ENCODE results near the gene DUOX2. TPM values are rescaled to one million over a fixed set of nuclear protein-coding genes. Genes with fewer than 3 reads are reported as not detected.
"Not testable (repeated sequence)": the region's sequence is repeated elsewhere in the genome, so short reads cannot be mapped to it uniquely, and the experiment has no call there.

Gene DUOX2
- total and polyA plus RNA-seq, 2 of the 8 experiments (the other 6 are each of a cell fraction or from before 2014, with no cell fraction given), result 0.08 TPM; not detected in 1

- TF ChIP-seq HDAC2 (IDR thresholded peaks at IDR 0.05; ENCODE audit: borderline replicate concordance in 1 of 2, low read depth in 2 of 2, low read length in 2 of 2), result no peak
- TF ChIP-seq KDM4A (IDR thresholded peaks at IDR 0.05; ENCODE audit: low read depth, low read length, severe bottlenecking), result no peak
- TF ChIP-seq TAF7 (optimal IDR thresholded peaks at IDR 0.05; ENCODE audit: borderline replicate concordance, low read depth, low read length), result no peak
- no peak for TF ChIP-seq RAD21 (IDR thresholded peaks at IDR 0.05 in 1 of 2, conservative IDR thresholded peaks at IDR 0.05 in 1 of 2; ENCODE audit: low read depth in 2 of 2, low read length in 2 of 2)
- TF ChIP-seq TEAD4 (IDR thresholded peaks at IDR 0.05; ENCODE audit: low read depth, low read length), result no peak
- no peak for TF ChIP-seq RNF2 (IDR thresholded peaks at IDR 0.05; ENCODE audit: borderline replicate concordance, low read depth, low read length, missing control alignments, poor library complexity, severe bottlenecking)
- no peak for TF ChIP-seq SIN3A (conservative IDR thresholded peaks at IDR 0.05 in 1 of 2, IDR thresholded peaks at IDR 0.05 in 1 of 2; ENCODE audit: low read depth in 1 of 2, low read length in 2 of 2)
These were observed 65.0 kb downstream of the DUOX2 start (continued) for GRCh38 chr15:45048794-45049631.

- H2BK20ac ChIP-seq (ENCODE audit: low read length); FAIRE-seq; H3K27ac ChIP-seq (ENCODE audit: low read depth, low read length); H3K79me2 ChIP-seq (ENCODE audit: control insufficient read depth in 1 of 2, insufficient read depth in 2 of 2, low read length in 2 of 2); H3K4ac ChIP-seq (replicated peaks; ENCODE audit: insufficient read length, low read depth, low read length); H4K8ac ChIP-seq (ENCODE audit: extremely low read depth, insufficient read depth, low read length); H2BK15ac ChIP-seq (ENCODE audit: low read length); H3K4me2 ChIP-seq (ENCODE audit: insufficient read depth in 1 of 2, low read depth in 2 of 2, low read length in 2 of 2); H3K23ac ChIP-seq (ENCODE audit: insufficient read length); H3K4me1 ChIP-seq (replicated peaks in 1 of 4; ENCODE audit: control insufficient read depth in 3 of 4, insufficient read depth in 4 of 4, low read length in 3 of 4); H2BK120ac ChIP-seq (replicated peaks; ENCODE audit: low read depth, low read length); H4K91ac ChIP-seq (replicated peaks; ENCODE audit: insufficient read length, low read length); DNase-seq (ENCODE audit: low read depth in 1 of 2, low spot score in 2 of 2); H2AK5ac ChIP-seq (ENCODE audit: low read depth, low read length); H3K4me3 ChIP-seq (ENCODE audit: extremely low read depth in 1 of 4, insufficient read depth in 2 of 4, low read depth in 3 of 4, low read length in 4 of 4); H3K79me1 ChIP-seq (ENCODE audit: low read depth, low read length); H3K9me3 ChIP-seq (ENCODE audit: insufficient read depth in 2 of 2, low read depth in 1 of 2, low read length in 1 of 2); H2BK12ac ChIP-seq (ENCODE audit: low read depth, low read length); H3K23me2 ChIP-seq (ENCODE audit: low read depth, low read length); H4K5ac ChIP-seq (ENCODE audit: insufficient read length, low read depth, low read length); H4K20me1 ChIP-seq (replicated peaks in 1 of 2; ENCODE audit: control insufficient read depth in 1 of 2, insufficient read depth in 2 of 2, low read length in 2 of 2); H3K27me3 ChIP-seq (replicated peaks in 1 of 4; ENCODE audit: control insufficient read depth in 3 of 4, extremely low read depth in 1 of 4, insufficient read depth in 3 of 4, low read length in 3 of 4); H2AFZ ChIP-seq (ENCODE audit: low read length); H2BK5ac ChIP-seq (ENCODE audit: low read depth, low read length); H3K56ac ChIP-seq (replicated peaks; ENCODE audit: insufficient read length, low read depth, low read length); H3K18ac ChIP-seq (ENCODE audit: extremely low read depth, low read length); H3K14ac ChIP-seq (ENCODE audit: insufficient read length); H3K9ac ChIP-seq (replicated peaks in 1 of 4; ENCODE audit: extremely low read depth in 1 of 4, low read depth in 3 of 4, low read length in 3 of 4): not testable (repeated sequence)
- WGBS, 2 experiments (ENCODE audit: extremely low coverage in 1 of 2, insufficient coverage in 1 of 2, insufficient read length in 1 of 2, insufficient replicate concordance in 2 of 2, low coverage in 1 of 2, low lambda C conversion rate in 2 of 2, missing lambda C conversion rate in 1 of 2), result 96% methylated on average over 4 of the region's 4 CpGs; no CpG with 5 or more reads in 1 of the 2 experiments
- POLR2A ChIA-PET (ENCODE audit: partially characterized antibody), result interaction anchor here (1.6 kb wide), 1 partner anchor 25 kb away, joined by 4 read pairs; the partner anchor contains the start of gene SORD
- peaks cover 3 to 43% (median 15%) of the 10 kb centered on the region in 4 experiments for H3K36me3 ChIP-seq (ENCODE audit: control insufficient read depth in 2 of 4, insufficient read depth in 4 of 4, low read length in 3 of 4)
- CTCF ChIA-PET (ENCODE audit: partially characterized antibody), result interaction anchor here (1.0 kb wide), 1 partner anchor 11 kb away, joined by 3 read pairs; no protein-coding TSS in a partner anchor
These were observed 65.6 kb downstream of the DUOX2 start for GRCh38 chr15:45048449-45048793.
